Measurements from ENCODE around the gene COL25A1. TPM values are rescaled to one million over a fixed set of nuclear protein-coding genes. Genes with fewer than 3 reads are reported as not detected.

Gene COL25A1
- total RNA-seq, 1 experiment from 2014 or later: 8.8 TPM

- H3K4me3 ChIP-seq (ENCODE audit: low read depth, low read length, poor library complexity, severe bottlenecking): no peak overlapping the region
- peaks cover 34% of the 10 kb centered on the region for H3K4me1 ChIP-seq (ENCODE audit: insufficient read depth, low read length, poor library complexity, severe bottlenecking)
- ChIA-PET CTCF (interaction anchor here (0.6 kb wide), 2 partner anchors 128 to 1058 kb away, joined by 3 read pairs; no protein-coding TSS in a partner anchor), POLR2A (ENCODE audit: low non-redundant PET) (no interaction called here)
- BruUV-seq (replicated peaks): no TSS peak
- peak overlapping the region; percentile 58 for H3K27ac ChIP-seq (ENCODE audit: low read depth, low read length, poor library complexity, severe bottlenecking)
- H3K9me3 ChIP-seq (ENCODE audit: low read depth, low read length, poor library complexity, severe bottlenecking): no peaks in the 10 kb centered on the region
- no peaks in the 10 kb centered on the region for H3K36me3 ChIP-seq (ENCODE audit: insufficient read depth, low read length, poor library complexity, severe bottlenecking)
- no peaks in the 10 kb centered on the region for H3K27me3 ChIP-seq (replicated peaks; ENCODE audit: insufficient read depth, low read depth, low read length, poor library complexity)
- DNase-seq (ENCODE audit: low spot score): peak; percentile 96
- TF ChIP-seq CTCF (conservative IDR thresholded peaks at IDR 0.05; ENCODE audit: low read depth, low read length): no peak
- no peak for TF ChIP-seq EZH2 (IDR thresholded peaks at IDR 0.05; ENCODE audit: borderline replicate concordance, low read depth, low read length, poor library complexity, severe bottlenecking)
- intact Hi-C loops (cut with micrococcal nuclease; ENCODE audit: unreplicated experiment): loop anchor here (5.0 kb wide), 1 partner anchor 85 kb away; no protein-coding TSS in a partner anchor
Measured at GRCh38 chr4:109207061-109207460, 95.4 kb downstream of the COL25A1 start.

GRCh38 chr4:109206620-109207019 is 95.8 kb downstream of the COL25A1 start:
- Histone ChIP-seq H3K27me3 (replicated peaks; ENCODE audit: insufficient read depth, low read depth, low read length, poor library complexity) (no peaks in the 10 kb centered on the region), H3K4me1 (ENCODE audit: insufficient read depth, low read length, poor library complexity, severe bottlenecking) (peaks cover 34% of the 10 kb centered on the region), H3K36me3 (ENCODE audit: insufficient read depth, low read length, poor library complexity, severe bottlenecking) (no peaks in the 10 kb centered on the region), H3K27ac (ENCODE audit: low read depth, low read length, poor library complexity, severe bottlenecking) (peak overlapping the region; percentile 50), H3K4me3 (ENCODE audit: low read depth, low read length, poor library complexity, severe bottlenecking) (no peak overlapping the region), H3K9me3 (ENCODE audit: low read depth, low read length, poor library complexity, severe bottlenecking) (no peaks in the 10 kb centered on the region)
- peak; percentile 74 for DNase-seq (ENCODE audit: low spot score)
- intact Hi-C loops (cut with micrococcal nuclease; ENCODE audit: unreplicated experiment): loop anchor here (5.0 kb wide), 1 partner anchor 86 kb away; no protein-coding TSS in a partner anchor
- no TSS peak for BruUV-seq (replicated peaks)
- no peak for TF ChIP-seq CTCF (conservative IDR thresholded peaks at IDR 0.05; ENCODE audit: low read depth, low read length)
- TF ChIP-seq EZH2 (IDR thresholded peaks at IDR 0.05; ENCODE audit: borderline replicate concordance, low read depth, low read length, poor library complexity, severe bottlenecking): no peak
- ChIA-PET CTCF (interaction anchor here (0.6 kb wide), 2 partner anchors 127 to 1058 kb away, joined by 3 read pairs; no protein-coding TSS in a partner anchor), POLR2A (ENCODE audit: low non-redundant PET) (no interaction called here)

GRCh38 chr4:109205186-109205585 is 97.3 kb downstream of the COL25A1 start:
- Histone ChIP-seq H3K9me3 (ENCODE audit: low read depth, low read length, poor library complexity, severe bottlenecking) (no peaks in the 10 kb centered on the region), H3K27me3 (replicated peaks; ENCODE audit: insufficient read depth, low read depth, low read length, poor library complexity) (no peaks in the 10 kb centered on the region), H3K27ac (ENCODE audit: low read depth, low read length, poor library complexity, severe bottlenecking) (no peak overlapping the region), H3K4me3 (ENCODE audit: low read depth, low read length, poor library complexity, severe bottlenecking) (no peak overlapping the region), H3K4me1 (ENCODE audit: insufficient read depth, low read length, poor library complexity, severe bottlenecking) (peaks cover 34% of the 10 kb centered on the region), H3K36me3 (ENCODE audit: insufficient read depth, low read length, poor library complexity, severe bottlenecking) (no peaks in the 10 kb centered on the region)
- no TSS peak for BruUV-seq (replicated peaks)
- no peak for TF ChIP-seq CTCF (conservative IDR thresholded peaks at IDR 0.05; ENCODE audit: low read depth, low read length)
- TF ChIP-seq EZH2 (IDR thresholded peaks at IDR 0.05; ENCODE audit: borderline replicate concordance, low read depth, low read length, poor library complexity, severe bottlenecking): no peak
- CTCF ChIA-PET: no interaction called here
- no peak for DNase-seq (ENCODE audit: low spot score)
- POLR2A ChIA-PET (ENCODE audit: low non-redundant PET): no interaction called here
- intact Hi-C loops (cut with micrococcal nuclease; ENCODE audit: unreplicated experiment): loop anchor here (5.0 kb wide), 1 partner anchor 87 kb away; no protein-coding TSS in a partner anchor
